ENCODE measurements around the gene LRRN2. TPM values are rescaled to one million over a fixed set of nuclear protein-coding genes. Genes with fewer than 3 reads are reported as not detected.

The LRRN2 gene
- total and polyA plus RNA-seq, 11 donors = 0.65 to 4.2 (median 1.5) TPM

DNA sequence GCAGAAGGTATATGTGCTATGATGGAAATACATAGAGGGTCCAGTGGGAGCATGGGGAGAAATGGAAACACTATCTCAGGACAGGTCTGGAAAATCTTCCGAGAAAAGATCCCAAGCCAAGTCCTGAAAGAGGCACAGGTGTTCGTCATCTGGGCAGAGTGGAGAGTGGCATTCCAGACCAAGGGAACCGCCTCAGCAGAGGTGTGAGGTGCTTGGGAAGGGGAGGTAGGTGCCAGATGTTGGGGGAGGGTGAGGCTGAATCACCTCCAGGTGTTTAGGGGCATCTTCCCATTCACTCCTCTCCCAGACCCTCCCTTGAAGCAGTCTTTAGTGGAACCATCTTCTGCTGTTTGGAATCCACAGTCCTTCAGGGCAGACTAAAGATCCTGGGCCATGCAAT, 23.5 kb upstream of the LRRN2 start:
- WGBS, 4 donors = 81 to 91% (median 86%) methylated on average over 3 of the region's 3 CpGs
- ATAC-seq = no peak
- H3K4me3 ChIP-seq = no peak overlapping the region
- no peaks in the 10 kb centered on the region for H3K36me3 ChIP-seq
- H3K27ac ChIP-seq = no peak overlapping the region
- peaks cover 0 to 39% (median 19%) of the 10 kb centered on the region in 9 donors for H3K27me3 ChIP-seq
- TF ChIP-seq CTCF (IDR thresholded peaks at IDR 0.05) (no peak), POLR2A (IDR thresholded peaks at IDR 0.05) (no peak)
- intact Hi-C loops (cut with DNase I) = no loop called here
- no peaks in the 10 kb centered on the region for H3K9me3 ChIP-seq
- no peak for DNase-seq
- H3K4me1 ChIP-seq = peaks cover 0 to 14% (median 0%) of the 10 kb centered on the region in 12 donors

GRCh38 chr1:204706838-204707509, 21.4 kb upstream of the LRRN2 start:
- WGBS, 4 donors = 55 to 74% (median 64%) methylated on average over 11 of the region's 11 CpGs
- DNase-seq = no peak
- ATAC-seq = no peak
- intact Hi-C loops (cut with DNase I) = no loop called here
- Histone ChIP-seq H3K27ac (no peak overlapping the region), H3K4me3 (no peak overlapping the region), H3K4me1 (peaks cover 0 to 6% (median 0%) of the 10 kb centered on the region in 12 donors), H3K9me3 (no peaks in the 10 kb centered on the region), H3K27me3 (peaks cover 0 to 24% (median 7%) of the 10 kb centered on the region in 9 donors), H3K36me3 (no peaks in the 10 kb centered on the region)
- TF ChIP-seq CTCF (IDR thresholded peaks at IDR 0.05) = no peak
- no peak for TF ChIP-seq POLR2A (IDR thresholded peaks at IDR 0.05)

- H3K4me3 ChIP-seq = no peak overlapping the region
- WGBS, 4 donors = 42 to 50% (median 44%) methylated on average over 11 of the region's 11 CpGs
- no peak for ATAC-seq
- no peak for DNase-seq
- H3K9me3 ChIP-seq = no peaks in the 10 kb centered on the region
- H3K27me3 ChIP-seq = peaks cover 0 to 22% (median 0%) of the 10 kb centered on the region in 9 donors
- H3K27ac ChIP-seq = no peak overlapping the region
- peaks cover 0 to 3% (median 0%) of the 10 kb centered on the region in 12 donors for H3K4me1 ChIP-seq
- H3K36me3 ChIP-seq = no peaks in the 10 kb centered on the region
- intact Hi-C loops (cut with DNase I) = no loop called here
- TF ChIP-seq CTCF (IDR thresholded peaks at IDR 0.05) = no peak
Measured at GRCh38 chr1:204705888-204706837, 20.6 kb upstream of the LRRN2 start.

DNA sequence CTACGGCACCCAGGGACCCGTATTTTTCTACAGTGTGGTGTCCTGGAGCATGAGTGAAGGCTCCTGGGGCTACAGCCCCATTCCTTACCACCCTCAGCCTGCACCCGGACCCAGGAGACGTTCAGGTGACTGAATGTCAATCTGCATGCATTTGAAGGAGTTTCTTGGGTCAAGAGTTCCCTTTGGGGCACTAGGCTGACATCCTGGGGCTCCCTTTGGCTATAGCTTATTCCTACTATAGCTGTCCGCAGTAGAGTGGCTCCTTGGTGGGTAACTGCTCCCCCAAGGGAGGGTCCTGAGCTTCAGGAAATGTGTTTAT, 19.9 kb upstream of the LRRN2 start:
- ATAC-seq (no peak), DNase-seq (no peak)
- intact Hi-C loops (cut with DNase I) = no loop called here
- 87 to 98% (median 91%) methylated on average over 5 of the region's 5 CpGs for WGBS, 4 donors
- Histone ChIP-seq H3K9me3 (no peaks in the 10 kb centered on the region), H3K27me3 (peaks cover 0 to 16% (median 0%) of the 10 kb centered on the region in 9 donors), H3K27ac (no peak overlapping the region), H3K4me1 (peaks cover 0 to 3% (median 0%) of the 10 kb centered on the region in 12 donors), H3K36me3 (no peaks in the 10 kb centered on the region), H3K4me3 (no peak overlapping the region)
- TF ChIP-seq CTCF (IDR thresholded peaks at IDR 0.05) = no peak
- no peak for TF ChIP-seq POLR2A (IDR thresholded peaks at IDR 0.05)
